Fibroblast of skin of right quadriceps (primary cell): Measurements from ENCODE around the gene UNC13A.

Experiments used
- DNase-seq: peaks from one replicate; pipeline ENCODE4 v3.0.0-alpha.2; 2013

UNC13A gene

DNA sequence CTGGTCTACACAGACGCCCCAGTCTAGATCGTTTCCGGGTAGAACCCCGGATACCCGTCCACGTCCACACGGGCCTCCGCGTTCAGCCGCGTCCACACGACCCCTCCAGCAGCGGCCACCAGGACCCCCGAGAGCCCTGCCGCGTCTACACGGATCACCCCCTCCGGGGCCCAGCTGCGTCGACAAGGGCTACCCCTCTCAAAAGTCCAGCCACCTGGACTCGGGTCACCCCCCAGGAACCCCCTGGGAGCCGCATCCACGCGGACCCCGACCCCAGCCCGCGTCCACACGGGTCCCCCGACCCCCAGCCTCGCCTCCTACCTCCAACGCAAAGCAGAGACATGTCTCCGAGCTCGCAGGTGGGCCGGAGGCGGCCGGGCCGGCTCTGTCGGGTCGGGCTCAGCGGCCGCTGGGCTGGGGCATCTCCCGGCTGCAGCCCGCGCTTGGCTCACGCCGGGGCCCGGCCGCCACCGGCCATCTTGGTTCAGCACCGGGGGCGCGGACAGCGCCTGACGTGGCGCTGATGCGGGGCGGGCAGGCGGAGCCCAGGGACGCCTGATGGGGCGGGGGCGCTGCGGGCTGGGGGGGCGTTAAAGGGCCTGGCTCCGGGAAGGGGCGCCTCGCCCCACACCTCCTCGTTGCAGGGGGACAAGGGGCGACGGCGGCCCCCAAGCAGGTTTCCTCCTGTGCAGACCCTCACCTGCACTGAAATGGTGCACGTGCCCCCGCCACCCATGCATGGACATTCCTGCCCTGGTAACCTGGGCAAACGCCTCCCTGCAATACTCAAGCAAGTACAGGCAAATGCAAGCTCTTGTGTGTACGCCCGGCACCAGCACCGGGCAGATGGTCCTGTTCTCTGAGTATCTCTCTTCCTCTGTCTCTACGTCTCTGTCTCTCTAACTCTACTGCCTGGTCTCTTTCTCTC lies at the start of gene UNC13A:
Gene UNC13A, minus strand, starts transcription at position 498 of the 928 bp plus-strand sequence. Its CDS starts 155 bp downstream, at position 343.
- peak; percentile 25 for DNase-seq

- peak; percentile 35 for DNase-seq
These were observed 49.6 kb upstream of the UNC13A start for GRCh38 chr19:17737690-17738153.

DNA sequence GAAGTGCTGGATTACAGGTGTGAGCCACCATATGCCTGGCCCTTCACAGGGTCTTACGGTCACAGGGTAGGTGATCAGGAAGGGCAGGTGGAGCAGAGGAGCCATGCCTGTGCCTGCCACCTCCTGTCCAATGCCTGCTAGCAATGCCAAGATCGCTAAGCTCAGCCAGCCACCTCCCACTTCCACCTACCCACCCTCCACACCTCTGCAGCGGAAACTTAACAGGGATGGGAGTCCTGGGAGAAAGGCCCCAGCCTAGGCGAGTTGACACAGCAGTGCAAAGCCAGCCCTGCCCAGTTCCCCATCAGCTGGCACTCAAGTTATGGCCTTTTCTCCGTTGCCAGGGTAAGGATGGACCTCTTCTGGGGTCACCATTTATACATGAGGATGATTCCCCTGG lies 47.3 kb upstream of the UNC13A start:
- no peak for DNase-seq

DNA sequence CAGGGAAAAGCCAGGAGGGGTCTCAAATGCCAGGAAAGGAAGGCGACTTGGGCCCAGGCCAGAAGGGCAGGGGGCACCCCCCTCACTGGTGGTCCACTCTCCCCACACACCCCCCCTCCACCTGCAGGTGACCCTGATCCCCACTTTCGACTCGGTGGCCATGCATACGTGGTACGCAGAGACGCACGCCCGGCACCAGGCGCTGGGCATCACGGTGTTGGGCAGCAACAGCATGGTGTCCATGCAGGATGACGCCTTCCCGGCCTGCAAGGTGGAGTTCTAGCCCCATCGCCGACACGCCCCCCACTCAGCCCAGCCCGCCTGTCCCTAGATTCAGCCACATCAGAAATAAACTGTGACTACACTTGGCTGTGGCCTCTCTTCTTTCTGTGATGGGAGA lies 46.0 kb upstream of the UNC13A start:
- DNase-seq, result no peak

DNA sequence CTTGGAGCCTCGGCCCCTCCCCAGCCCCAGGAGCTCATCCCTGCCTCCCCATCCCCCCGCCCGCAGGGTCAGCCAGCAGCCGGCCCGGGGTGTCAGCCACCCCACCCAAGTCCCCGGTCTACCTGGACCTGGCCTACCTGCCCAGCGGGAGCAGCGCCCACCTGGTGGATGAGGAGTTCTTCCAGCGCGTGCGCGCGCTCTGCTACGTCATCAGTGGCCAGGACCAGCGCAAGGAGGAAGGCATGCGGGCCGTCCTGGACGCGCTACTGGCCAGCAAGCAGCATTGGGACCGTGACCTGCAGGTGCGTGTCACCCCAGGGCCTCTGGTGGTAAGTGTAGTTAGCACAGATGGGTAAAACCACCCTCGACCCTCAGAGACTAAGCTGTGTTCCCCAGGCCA lies 45.0 kb upstream of the UNC13A start:
- DNase-seq, result no peak

GRCh38 chr19:17727843-17728242 lies 39.7 kb upstream of the UNC13A start:
- no peak for DNase-seq

GRCh38 chr19:17726964-17727773 lies 39.0 kb upstream of the UNC13A start:
- no peak for DNase-seq

DNA sequence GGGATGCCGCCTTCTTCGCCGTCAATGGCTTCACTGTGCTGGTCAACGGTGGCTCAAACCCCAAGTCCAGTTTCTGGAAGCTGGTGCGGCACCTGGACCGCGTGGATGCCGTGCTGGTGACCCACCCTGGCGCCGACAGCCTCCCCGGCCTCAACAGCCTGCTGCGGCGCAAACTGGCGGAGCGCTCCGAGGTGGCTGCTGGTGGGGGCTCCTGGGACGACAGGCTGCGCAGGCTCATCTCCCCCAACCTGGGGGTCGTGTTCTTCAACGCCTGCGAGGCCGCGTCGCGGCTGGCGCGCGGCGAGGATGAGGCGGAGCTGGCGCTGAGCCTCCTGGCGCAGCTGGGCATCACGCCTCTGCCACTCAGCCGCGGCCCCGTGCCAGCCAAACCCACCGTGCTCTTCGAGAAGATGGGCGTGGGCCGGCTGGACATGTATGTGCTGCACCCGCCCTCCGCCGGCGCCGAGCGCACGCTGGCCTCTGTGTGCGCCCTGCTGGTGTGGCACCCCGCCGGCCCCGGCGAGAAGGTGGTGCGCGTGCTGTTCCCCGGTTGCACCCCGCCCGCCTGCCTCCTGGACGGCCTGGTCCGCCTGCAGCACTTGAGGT lies 38.1 kb upstream of the UNC13A start:
- no peak for DNase-seq

DNA sequence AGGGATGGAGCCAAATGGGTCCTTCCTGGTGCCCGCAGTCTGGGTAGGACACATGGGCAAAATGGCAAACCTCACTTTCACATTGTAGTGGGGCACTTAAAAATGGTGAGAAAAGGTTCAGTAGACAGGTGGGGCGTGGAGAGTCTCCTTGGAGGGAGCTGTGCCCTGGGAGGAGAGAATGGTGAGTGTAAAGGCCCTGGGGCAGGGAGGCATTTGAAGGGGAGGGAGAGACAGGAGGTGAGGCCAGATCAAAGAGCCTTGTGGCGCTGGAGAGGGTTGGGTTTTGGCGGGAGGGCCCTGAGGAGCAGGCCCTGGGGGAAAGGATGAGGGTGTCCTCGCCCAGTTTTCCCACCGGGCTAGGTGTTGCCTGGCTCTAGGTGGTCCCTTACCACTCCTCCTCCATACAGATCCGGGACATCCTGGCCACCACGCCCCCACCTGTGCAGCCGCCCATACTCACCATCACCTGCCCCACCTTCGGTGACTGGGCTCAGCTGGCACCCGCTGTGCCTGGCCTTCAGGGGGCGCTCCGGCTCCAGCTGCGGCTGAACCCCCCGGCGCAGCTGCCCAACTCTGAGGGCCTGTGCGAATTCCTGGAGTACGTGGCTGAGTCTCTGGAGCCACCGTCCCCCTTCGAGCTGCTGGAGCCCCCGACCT lies 37.4 kb upstream of the UNC13A start:
- no peak for DNase-seq

GRCh38 chr19:17724655-17725054 lies 36.5 kb upstream of the UNC13A start:
- DNase-seq, result no peak

DNA sequence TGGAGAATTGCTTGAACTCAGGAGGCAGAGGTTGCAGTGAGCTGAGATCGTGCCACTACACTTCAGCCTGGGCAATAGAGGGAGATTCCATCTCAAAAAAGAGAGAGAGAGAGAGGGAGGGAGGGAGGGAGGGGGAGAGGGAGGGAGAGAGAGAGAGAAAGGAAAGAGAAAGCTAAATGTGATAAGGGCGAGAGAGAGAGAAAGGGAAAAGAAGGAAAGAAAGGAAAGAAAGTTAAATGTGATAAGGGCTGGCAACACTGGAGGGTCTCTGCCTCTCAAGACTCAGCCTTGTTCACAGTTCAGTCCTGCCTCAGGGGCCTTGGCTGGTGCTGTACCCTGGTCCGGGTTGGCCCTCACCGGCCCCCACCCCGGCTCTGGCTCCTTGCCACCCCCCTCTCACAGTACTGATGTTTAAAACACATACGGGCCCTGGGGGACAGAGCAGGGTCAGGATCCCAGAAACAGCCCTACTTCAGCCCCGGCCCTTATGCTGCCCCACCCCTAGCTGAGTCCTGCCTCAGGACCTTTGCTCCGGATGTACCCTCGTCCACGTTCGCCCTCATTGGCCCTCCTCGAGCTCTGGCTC lies 34.6 kb upstream of the UNC13A start:
- DNase-seq, result no peak

- DNase-seq, result peak; percentile 15
These were observed 33.7 kb upstream of the UNC13A start for GRCh38 chr19:17721821-17722220.

DNA sequence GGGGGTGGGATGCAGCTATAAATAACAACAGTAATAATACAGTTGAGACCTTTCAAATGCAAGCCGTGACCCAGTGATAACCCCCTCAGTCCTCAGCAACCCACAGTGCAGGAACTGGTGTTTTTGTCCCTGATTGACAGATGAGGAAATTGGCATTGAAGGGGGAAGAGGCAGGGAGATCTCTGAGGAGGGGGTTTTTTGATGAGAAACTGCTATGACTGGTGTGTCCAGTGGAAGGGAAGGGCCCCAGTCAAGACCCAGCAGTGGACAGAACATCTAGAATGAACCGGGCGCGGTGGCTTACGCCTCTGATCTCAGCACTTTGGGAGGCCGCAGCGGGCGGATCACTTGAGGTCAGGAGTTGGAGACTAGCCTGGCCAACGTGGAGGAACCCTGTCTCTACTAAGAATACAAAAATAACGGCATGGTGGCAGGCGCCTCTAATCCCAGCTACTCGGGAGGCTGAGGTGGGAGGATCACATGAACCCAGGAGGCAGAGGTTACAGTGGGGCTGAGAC lies 33.0 kb upstream of the UNC13A start:
- no peak for DNase-seq

GRCh38 chr19:17720440-17720839 lies 32.3 kb upstream of the UNC13A start:
- DNase-seq, result no peak

DNA sequence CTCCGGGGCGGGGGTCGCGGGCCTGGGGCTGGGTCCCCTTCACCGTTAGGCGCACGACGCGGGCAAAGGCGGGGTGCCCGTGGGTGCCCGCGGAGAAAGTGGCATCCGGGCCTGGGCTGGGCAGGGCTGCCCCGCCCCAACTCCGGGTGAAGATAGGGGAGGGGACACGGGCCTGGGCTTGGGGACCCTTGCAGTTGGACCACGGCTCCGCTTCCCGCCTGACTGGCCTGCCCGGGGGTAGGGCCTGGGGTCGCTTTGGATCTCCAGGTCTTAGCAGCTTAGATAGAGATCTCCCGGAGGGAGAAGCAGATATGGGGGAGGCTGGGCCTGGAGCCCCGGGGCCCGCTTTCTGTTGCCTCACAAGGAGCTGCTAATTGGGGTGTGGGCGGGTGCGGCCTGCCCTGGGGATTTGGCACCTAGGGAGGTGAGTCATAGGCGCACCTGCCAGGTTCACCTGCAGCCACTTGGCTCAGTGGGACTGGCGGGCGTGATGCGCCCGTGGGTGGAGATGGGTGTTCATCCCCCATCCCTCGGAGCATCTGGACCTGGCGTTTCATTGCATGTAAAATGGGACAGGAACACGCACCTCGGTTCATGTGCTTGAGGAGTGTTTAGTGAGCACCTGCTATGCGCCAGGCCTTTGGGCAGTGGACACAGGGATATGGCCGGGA lies 31.7 kb upstream of the UNC13A start:
- DNase-seq, result no peak

GRCh38 chr19:17718947-17719711 lies 31.0 kb upstream of the UNC13A start, which contains the start of gene MAP1S:
Gene MAP1S (plus strand): TSS chr19:17719480. CDS start chr19:17719503, 23 bp downstream.
- peak; percentile 40 for DNase-seq

GRCh38 chr19:17718550-17718946 lies 30.4 kb upstream of the UNC13A start:
- DNase-seq, result no peak

DNA sequence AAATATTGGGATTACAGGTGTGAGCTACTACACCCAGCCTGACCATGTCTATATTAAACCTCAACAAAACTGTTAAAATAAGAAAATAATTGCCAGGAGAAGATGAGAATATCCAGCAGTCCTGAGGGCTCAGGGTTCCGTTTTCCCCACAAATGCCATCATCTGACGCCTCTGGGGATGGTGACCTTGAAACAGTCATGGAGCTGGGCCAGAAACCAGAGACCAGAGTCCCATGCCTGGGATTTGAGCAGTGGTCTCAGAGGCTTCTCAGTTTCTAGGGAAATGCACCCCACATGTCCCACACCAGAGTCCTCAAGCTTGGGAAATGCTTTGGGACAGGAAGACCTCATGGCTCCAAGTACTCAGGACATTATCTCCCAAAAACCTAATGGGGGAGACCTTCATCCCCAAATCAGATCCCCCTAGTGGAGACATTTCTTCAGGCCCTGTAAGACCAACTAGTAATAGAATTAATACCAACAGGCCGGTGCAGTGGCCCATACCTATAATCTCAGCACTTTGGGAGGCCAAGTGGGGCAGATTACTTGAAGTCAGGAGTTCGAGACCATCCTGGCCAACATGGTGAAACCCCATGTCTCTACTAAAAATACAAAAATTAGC lies 28.3 kb upstream of the UNC13A start:
- no peak for DNase-seq

- no peak for DNase-seq
These were observed 23.7 kb upstream of the UNC13A start for GRCh38 chr19:17711851-17712250.

- DNase-seq, result peak; percentile 39
These were observed 18.6 kb upstream of the UNC13A start for GRCh38 chr19:17706750-17707181.
